GM20431 (cell line): Measurements from ENCODE around the gene SLC1A7.

Experiments used
- in situ Hi-C: fragments of 300-500 bp; cut with MseI, MboI; formaldehyde crosslinking; loops from one replicate; pipeline ENCODE4 v1.15.0; 2020; ENCODE audit warnings: low sequenced_read_pairs; ENCODE audit not compliant: unreplicated experiment

SLC1A7 gene

GRCh38 chr1:53066891-53067738, 75.3 kb downstream of the SLC1A7 start:
- in situ Hi-C loops, result no loop called here

GRCh38 chr1:53066488-53066887, 76.0 kb downstream of the SLC1A7 start:
- in situ Hi-C loops, result no loop called here

- in situ Hi-C loops, result no loop called here
Observed at GRCh38 chr1:53065391-53065790, 77.0 kb downstream of the SLC1A7 start.

GRCh38 chr1:53063744-53064515, 78.5 kb downstream of the SLC1A7 start:
- in situ Hi-C loops, result no loop called here

GRCh38 chr1:53062708-53063591, 79.5 kb downstream of the SLC1A7 start:
- in situ Hi-C loops, result no loop called here

GRCh38 chr1:53061859-53062707, 80.4 kb downstream of the SLC1A7 start, which contains the start of gene PODN:
PODN (plus strand) TSS chr1:53062213; CDS start chr1:53069856, 7,643 bp downstream.
- in situ Hi-C loops, result no loop called here

- in situ Hi-C loops, result no loop called here
Observed at GRCh38 chr1:53061123-53061858, 81.1 kb downstream of the SLC1A7 start.

- in situ Hi-C loops, result no loop called here
Observed at GRCh38 chr1:53060579-53060978, 81.9 kb downstream of the SLC1A7 start.

GRCh38 chr1:53057127-53057526, 85.3 kb downstream of the SLC1A7 start:
- in situ Hi-C loops, result no loop called here

- in situ Hi-C loops, result no loop called here
Observed at GRCh38 chr1:53051676-53052075, 90.8 kb downstream of the SLC1A7 start.

- in situ Hi-C loops, result no loop called here
Observed at GRCh38 chr1:53050310-53050709, 92.1 kb downstream of the SLC1A7 start.

GRCh38 chr1:53049574-53049967, 92.9 kb downstream of the SLC1A7 start:
- in situ Hi-C loops, result no loop called here

- in situ Hi-C loops, result no loop called here
Observed at GRCh38 chr1:53048960-53049573, 93.4 kb downstream of the SLC1A7 start.

GRCh38 chr1:53047737-53048736, 94.4 kb downstream of the SLC1A7 start:
- in situ Hi-C loops, result no loop called here

GRCh38 chr1:53046930-53047329, 95.5 kb downstream of the SLC1A7 start:
- in situ Hi-C loops, result no loop called here

GRCh38 chr1:53044926-53045325, 97.5 kb downstream of the SLC1A7 start:
- in situ Hi-C loops, result no loop called here

- in situ Hi-C loops, result no loop called here
Observed at GRCh38 chr1:53043271-53043670, 99.2 kb downstream of the SLC1A7 start.
